ENCODE results near the gene HNRNPA1L2.
"Not testable (repeated sequence)": the region's sequence is repeated elsewhere in the genome, so short reads cannot be mapped to it uniquely, and the experiment has no call there.

Gene HNRNPA1L2

DNA sequence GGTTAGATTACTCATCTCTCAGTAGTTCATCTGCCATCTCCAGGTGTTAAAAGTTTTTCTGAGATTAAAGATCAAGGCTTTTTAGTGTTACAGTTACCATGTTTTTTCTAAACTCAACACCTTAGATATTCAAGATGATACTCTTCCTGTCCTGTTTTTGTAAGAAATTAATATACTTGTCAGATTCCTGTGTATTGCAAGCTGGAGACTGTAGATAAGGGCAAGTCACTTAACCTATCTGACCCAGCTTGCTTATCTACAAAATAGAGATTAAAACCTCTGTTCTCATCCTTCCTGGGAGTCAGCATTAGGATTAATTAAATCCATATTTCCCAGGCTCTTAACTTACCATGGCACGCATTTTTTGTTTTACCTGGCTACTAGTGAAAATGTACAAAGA lies 35.6 kb downstream of the HNRNPA1L2 start:
- H3K36me3 ChIP-seq (replicated peaks; ENCODE audit: insufficient read depth, low read length) = no peaks in the 10 kb centered on the region
- H3K27me3 ChIP-seq (replicated peaks; ENCODE audit: insufficient read depth, low read length) = no peaks in the 10 kb centered on the region
- no peaks in the 10 kb centered on the region for H4K20me1 ChIP-seq (ENCODE audit: insufficient read depth, low read length)
- H3K9ac ChIP-seq (ENCODE audit: low read length) = no peak overlapping the region
- H3K27ac ChIP-seq (ENCODE audit: low read length) = no peak overlapping the region
- no peaks in the 10 kb centered on the region for H3K79me2 ChIP-seq (ENCODE audit: low read length)
- no peak overlapping the region for H2AFZ ChIP-seq (ENCODE audit: low read length)
- TF ChIP-seq CTCF (IDR thresholded peaks at IDR 0.05; ENCODE audit: low read length) = no peak
- no peak for TF ChIP-seq EZH2phosphoT487 (IDR thresholded peaks at IDR 0.05; ENCODE audit: low read length)
- TF ChIP-seq EZH2 (optimal IDR thresholded peaks at IDR 0.05; ENCODE audit: low read depth, low read length) = no peak
- H3K9me3 ChIP-seq (replicated peaks; ENCODE audit: insufficient read depth, low read length) = no peaks in the 10 kb centered on the region
- DNase-seq = no peak
- H3K4me2 ChIP-seq (ENCODE audit: low read depth, low read length) = no peak overlapping the region
- H3K9me2 ChIP-seq (replicated peaks; ENCODE audit: insufficient read depth, low read length) = no peaks in the 10 kb centered on the region
- no peaks in the 10 kb centered on the region for H3K4me1 ChIP-seq (ENCODE audit: low read length)
- no peaks in the 10 kb centered on the region for H3F3A ChIP-seq (ENCODE audit: insufficient read depth, low read length)
- no peak overlapping the region for H3K4me3 ChIP-seq (ENCODE audit: low read length)

- not testable (repeated sequence) for DNase-seq; H3K9me3 ChIP-seq (replicated peaks; ENCODE audit: insufficient read depth, low read length); H3K9me2 ChIP-seq (replicated peaks; ENCODE audit: insufficient read depth, low read length)
Measured at GRCh38 chr13:52685806-52686205, 43.6 kb downstream of the HNRNPA1L2 start.

DNA sequence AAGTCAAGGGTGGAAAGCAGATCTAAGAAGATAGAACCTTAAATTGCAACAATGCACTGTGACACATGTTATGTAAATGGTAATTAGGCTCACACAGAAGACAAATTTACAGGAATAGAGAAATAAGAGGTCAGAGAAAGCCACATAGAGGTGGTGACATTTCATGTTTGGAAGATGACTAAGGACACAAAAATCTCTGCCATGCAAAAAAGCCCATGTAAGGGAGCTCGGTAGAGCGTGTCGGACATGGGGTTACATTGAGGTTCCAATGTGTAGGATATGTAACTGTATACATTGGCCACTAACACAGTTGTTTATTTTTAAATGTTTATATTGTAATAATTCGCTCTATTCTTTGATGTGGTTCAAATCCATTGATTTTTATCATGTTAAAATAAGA lies 44.1 kb downstream of the HNRNPA1L2 start:
- Histone ChIP-seq H3K4me2 (ENCODE audit: low read depth, low read length) (no peak overlapping the region), H3K4me1 (ENCODE audit: low read length) (no peaks in the 10 kb centered on the region), H3K4me3 (ENCODE audit: low read length) (no peak overlapping the region), H4K20me1 (ENCODE audit: insufficient read depth, low read length) (no peaks in the 10 kb centered on the region), H3K27me3 (replicated peaks; ENCODE audit: insufficient read depth, low read length) (no peaks in the 10 kb centered on the region), H3K9me3 (replicated peaks; ENCODE audit: insufficient read depth, low read length) (no peaks in the 10 kb centered on the region), H3K79me2 (ENCODE audit: low read length) (no peaks in the 10 kb centered on the region), H3K9me2 (replicated peaks; ENCODE audit: insufficient read depth, low read length) (no peaks in the 10 kb centered on the region), H3K27ac (ENCODE audit: low read length) (no peak overlapping the region), H3K36me3 (replicated peaks; ENCODE audit: insufficient read depth, low read length) (no peaks in the 10 kb centered on the region), H2AFZ (ENCODE audit: low read length) (no peak overlapping the region), H3F3A (ENCODE audit: insufficient read depth, low read length) (no peaks in the 10 kb centered on the region), H3K9ac (ENCODE audit: low read length) (no peak overlapping the region)
- no peak for DNase-seq
- TF ChIP-seq EZH2phosphoT487 (IDR thresholded peaks at IDR 0.05; ENCODE audit: low read length) (no peak), CTCF (IDR thresholded peaks at IDR 0.05; ENCODE audit: low read length) (no peak), EZH2 (optimal IDR thresholded peaks at IDR 0.05; ENCODE audit: low read depth, low read length) (no peak)

More at GRCh38 chr13:52685806-52686205, 43.6 kb downstream of the HNRNPA1L2 start:
- not testable (repeated sequence) for H3K79me2 ChIP-seq (ENCODE audit: low read length); H3K4me1 ChIP-seq (ENCODE audit: low read length); H3K4me2 ChIP-seq (ENCODE audit: low read depth, low read length); H3K36me3 ChIP-seq (replicated peaks; ENCODE audit: insufficient read depth, low read length); H3F3A ChIP-seq (ENCODE audit: insufficient read depth, low read length); H3K9ac ChIP-seq (ENCODE audit: low read length); H4K20me1 ChIP-seq (ENCODE audit: insufficient read depth, low read length); H2AFZ ChIP-seq (ENCODE audit: low read length); H3K27ac ChIP-seq (ENCODE audit: low read length); H3K27me3 ChIP-seq (replicated peaks; ENCODE audit: insufficient read depth, low read length); H3K4me3 ChIP-seq (ENCODE audit: low read length)

Data from MM.1S (cell line).